B cell (primary cell): ENCODE results near the gene RFX2. TPM values are rescaled to one million over a fixed set of nuclear protein-coding genes. Genes with fewer than 3 reads are reported as not detected.

ENCODE experiments used
- ATAC-seq: fragments of 200-7000 bp; cut with Tn5 transposase; one replicate; pipeline ENCODE4 v1.10.0; 2021; ENCODE audit warnings: low read depth, mild to moderate bottlenecking, moderate number of reproducible peaks, moderate library complexity
- CTCF ChIA-PET: fragments of 350-600 bp; sonication (Branson Sonifier 250); formaldehyde crosslinking; loops from one replicate; lab custom pipeline; 2021; ENCODE audit warnings: antibody characterized with exemption, inconsistent platforms; lab: Charles Lee
- POLR2A ChIA-PET: fragments of 350-600 bp; sonication (Branson Sonifier 250); formaldehyde crosslinking; loops from one replicate; lab custom pipeline; 2021; ENCODE audit warnings: antibody characterized with exemption; lab: Charles Lee
- DNase-seq: peaks from one replicate; pipeline ENCODE4 v3.0.0; 2013
- H2AFZ ChIP-seq: 2 replicates; pipeline ENCODE4 v1.6.1; 2012; ENCODE audit warnings: mild to moderate bottlenecking, low read depth, low read length; ENCODE audit not compliant: insufficient read depth, poor library complexity, severe bottlenecking
- H3K27ac ChIP-seq, 2 donors: 1 replicate in 1 of 2; 2 replicates in 1 of 2; pipeline ENCODE4 v1.5.1; 2012 to 2013; ENCODE audit warnings: low read length in 2 of 2, mild to moderate bottlenecking in 2 of 2, moderate library complexity in 1 of 2
- H3K27me3 ChIP-seq, 4 experiments: fragments of 200-600 bp in 1 of 4; sonication (generic) in 1 of 4; replicated peaks in 1 of 4; 1 replicate in 2 of 4; 2 replicates in 2 of 4; pipeline versions ENCODE4 v1.6.1 to v1.7.0; 2013 to 2016; ENCODE audit warnings: low read length in 3 of 4, mild to moderate bottlenecking in 2 of 4, mixed read lengths in 1 of 4, moderate library complexity in 1 of 4; ENCODE audit not compliant: insufficient read depth in 4 of 4, control insufficient read depth in 3 of 4; ENCODE audit errors: control extremely low read depth in 1 of 4
- H3K36me3 ChIP-seq, 2 experiments: replicated peaks in 1 of 2; 1 replicate in 1 of 2; 2 replicates in 1 of 2; pipeline versions ENCODE4 v1.6.1 to v1.7.1; 2013; ENCODE audit warnings: low read length in 1 of 2; ENCODE audit not compliant: insufficient read depth in 2 of 2, control insufficient read depth in 1 of 2; ENCODE audit errors: control extremely low read depth in 1 of 2, extremely low read depth in 1 of 2
- H3K4me1 ChIP-seq, 2 donors: fragments of 200-600 bp in 1 of 2; sonication (generic) in 1 of 2; 1 replicate in 1 of 2; 2 replicates in 1 of 2; pipeline versions ENCODE4 v1.5.1 to v1.6.1; 2013 to 2017; ENCODE audit warnings: low read length in 2 of 2; ENCODE audit not compliant: control insufficient read depth in 2 of 2, insufficient read depth in 2 of 2
- H3K4me2 ChIP-seq: replicated peaks from 2 replicates; pipeline ENCODE3; 2012; ENCODE audit warnings: mild to moderate bottlenecking, low read depth, low read length; ENCODE audit not compliant: poor library complexity, severe bottlenecking
- H3K4me3 ChIP-seq, 5 experiments: fragments of 200-600 bp in 1 of 5; sonication (generic) in 1 of 5; 1 replicate in 3 of 5; 2 replicates in 2 of 5; pipeline versions ENCODE4 v1.5.1 to v1.7.0; 2011 to 2016; ENCODE audit warnings: low read length in 4 of 5, mild to moderate bottlenecking in 4 of 5, low read depth in 2 of 5, control low read depth in 1 of 5, moderate library complexity in 1 of 5; ENCODE audit not compliant: insufficient read depth in 1 of 5; ENCODE audit errors: control extremely low read depth in 1 of 5, extremely low read depth in 1 of 5
- H3K79me2 ChIP-seq: fragments of 200-600 bp; sonication (generic); one replicate; pipeline ENCODE4 v1.6.0; 2016; ENCODE audit warnings: low read length; ENCODE audit not compliant: control insufficient read depth, insufficient read depth
- H3K9ac ChIP-seq: fragments of 200-600 bp; sonication (generic); 2 replicates; pipeline ENCODE4 v1.6.1; 2017; ENCODE audit warnings: mild to moderate bottlenecking, low read length, moderate library complexity
- H3K9me3 ChIP-seq, 3 donors: one replicate each; pipeline versions ENCODE4 v1.6.1 to v1.7.1; 2013; ENCODE audit warnings: low read length in 2 of 3; ENCODE audit not compliant: control insufficient read depth in 2 of 3, insufficient read depth in 1 of 3; ENCODE audit errors: control extremely low read depth in 1 of 3
- H4K20me1 ChIP-seq: 2 replicates; pipeline ENCODE4 v1.6.0; 2012; ENCODE audit warnings: mild to moderate bottlenecking, low read length; ENCODE audit not compliant: insufficient read depth, control insufficient read depth, poor library complexity, severe bottlenecking
- H3K27ac Mint-ChIP-seq: one replicate; pipeline ENCODE4 v1.8.0; 2021; ENCODE audit warnings: mixed read lengths
- H3K27me3 Mint-ChIP-seq: one replicate; pipeline ENCODE4 v1.8.0; 2021; ENCODE audit warnings: mixed read lengths
- H3K4me1 Mint-ChIP-seq: one replicate; pipeline ENCODE4 v1.8.0; 2021; ENCODE audit warnings: mixed read lengths
- H3K4me3 Mint-ChIP-seq: one replicate; pipeline ENCODE4 v1.8.0; 2021; ENCODE audit warnings: mixed read lengths
- H3K9me3 Mint-ChIP-seq: one replicate; pipeline ENCODE4 v1.8.0; 2022; ENCODE audit warnings: mixed read lengths; ENCODE audit not compliant: insufficient read depth
- EZH2 ChIP-seq: IDR thresholded peaks from 2 replicates; pipeline ENCODE4 v1.6.1; 2012; ENCODE audit warnings: borderline replicate concordance, low read depth, mild to moderate bottlenecking, moderate library complexity, low read length; ENCODE audit not compliant: insufficient read depth, poor library complexity, severe bottlenecking
- whole genome bisulfite sequencing: methylation state at CpG from one replicate; pipeline ENCODE4 v1.1.5; 2013; ENCODE audit warnings: missing lambda C conversion rate; ENCODE audit not compliant: insufficient coverage; 5-methylcytosine and 5-hydroxymethylcytosine counted together
- intact Hi-C: fragments of 100-400 bp; cut with micrococcal nuclease; formaldehyde crosslinking; loops from one replicate; pipeline ENCODE4 v1.10.0; 2022
- polyA plus RNA-seq: library from polyadenylated mRNA; depleted of rRNA; stranded (reverse); fragments of >200 nt; gene quantifications from 2 replicates; pipeline ENCODE4 v1.2.3, GENCODE V29; 2012
- total RNA-seq, 2 donors: library from RNA; stranded (reverse); fragments of 120-200 nt in 1 of 2; gene quantifications; 1 replicate in 1 of 2; 2 replicates in 1 of 2; pipeline versions ENCODE4 v1.2.3 to v1.2.4, GENCODE V29; 2013 to 2022
- TF ChIP-seq, protein P1 (sequence below): fragments of 200-600 bp; IDR thresholded peaks from one replicate; pipeline ENCODE4 v1.8.0; 2022; ENCODE audit warnings: antibody characterized with exemption, mild to moderate bottlenecking

RFX2 gene
- total and polyA plus RNA-seq, 2 donors (not counting 1 experiment from before 2014, with no cell fraction given): 7.1 to 8.6 TPM

GRCh38 chr19:6097911-6098310, 12.4 kb downstream of the RFX2 start:
- Histone ChIP-seq H3K79me2 (no peaks in the 10 kb centered on the region), H3K4me2 (no peak overlapping the region), H4K20me1 (no peaks in the 10 kb centered on the region), H3K27ac (no peak overlapping the region), H2AFZ (no peak overlapping the region), H3K27me3 (no peaks in the 10 kb centered on the region), H3K36me3 (no peaks in the 10 kb centered on the region), H3K4me3 (no peak overlapping the region), H3K9me3 (peaks cover 0 to 8% (median 0%) of the 10 kb centered on the region in 3 donors), H3K9ac (no peak overlapping the region), H3K4me1 (peaks cover 11 to 12% of the 10 kb centered on the region in 2 donors)
- CTCF ChIA-PET: no interaction called here
- H3K4me1 Mint-ChIP-seq: peaks cover 14% of the 10 kb centered on the region
- DNase-seq (no peak), ATAC-seq (no peak)
- WGBS: 100% methylated on average over 1 of the region's 4 CpGs
- POLR2A ChIA-PET: no interaction called here
- intact Hi-C loops: no loop called here
- no peak overlapping the region for H3K4me3 Mint-ChIP-seq
- no peak overlapping the region for H3K27ac Mint-ChIP-seq
- no peak for TF ChIP-seq EZH2
- TF ChIP-seq, protein P1, sequence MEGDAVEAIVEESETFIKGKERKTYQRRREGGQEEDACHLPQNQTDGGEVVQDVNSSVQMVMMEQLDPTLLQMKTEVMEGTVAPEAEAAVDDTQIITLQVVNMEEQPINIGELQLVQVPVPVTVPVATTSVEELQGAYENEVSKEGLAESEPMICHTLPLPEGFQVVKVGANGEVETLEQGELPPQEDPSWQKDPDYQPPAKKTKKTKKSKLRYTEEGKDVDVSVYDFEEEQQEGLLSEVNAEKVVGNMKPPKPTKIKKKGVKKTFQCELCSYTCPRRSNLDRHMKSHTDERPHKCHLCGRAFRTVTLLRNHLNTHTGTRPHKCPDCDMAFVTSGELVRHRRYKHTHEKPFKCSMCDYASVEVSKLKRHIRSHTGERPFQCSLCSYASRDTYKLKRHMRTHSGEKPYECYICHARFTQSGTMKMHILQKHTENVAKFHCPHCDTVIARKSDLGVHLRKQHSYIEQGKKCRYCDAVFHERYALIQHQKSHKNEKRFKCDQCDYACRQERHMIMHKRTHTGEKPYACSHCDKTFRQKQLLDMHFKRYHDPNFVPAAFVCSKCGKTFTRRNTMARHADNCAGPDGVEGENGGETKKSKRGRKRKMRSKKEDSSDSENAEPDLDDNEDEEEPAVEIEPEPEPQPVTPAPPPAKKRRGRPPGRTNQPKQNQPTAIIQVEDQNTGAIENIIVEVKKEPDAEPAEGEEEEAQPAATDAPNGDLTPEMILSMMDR: no peak
- H3K27me3 Mint-ChIP-seq: no peaks in the 10 kb centered on the region
- H3K9me3 Mint-ChIP-seq: peaks cover 4% of the 10 kb centered on the region

DNA sequence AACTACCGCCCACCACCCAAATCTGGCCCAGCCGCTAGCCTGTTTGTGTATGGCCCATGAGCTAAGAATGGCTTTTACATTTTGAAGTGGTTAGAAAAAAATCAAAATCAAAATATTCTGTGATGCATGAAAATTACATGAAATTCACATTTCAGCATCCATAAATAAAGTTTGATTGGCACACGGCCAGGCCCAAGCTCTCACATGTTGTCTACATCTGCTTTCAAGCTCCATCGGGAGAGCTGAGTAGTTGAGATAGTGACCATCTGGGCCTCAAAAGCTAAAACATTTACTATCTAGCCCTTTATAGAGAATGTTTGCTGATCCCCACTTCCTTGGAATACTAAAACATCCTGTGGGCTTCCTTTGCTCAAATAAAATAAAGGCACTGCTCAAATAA, 14.5 kb downstream of the RFX2 start:
- no peak overlapping the region for H3K4me2 ChIP-seq
- ATAC-seq: no peak
- H3K4me3 ChIP-seq: no peak overlapping the region
- no peaks in the 10 kb centered on the region for H3K36me3 ChIP-seq
- no peaks in the 10 kb centered on the region for H3K79me2 ChIP-seq
- peaks cover 0 to 8% (median 0%) of the 10 kb centered on the region in 3 donors for H3K9me3 ChIP-seq
- H3K27ac ChIP-seq: no peak overlapping the region
- peaks cover 8% of the 10 kb centered on the region for H3K4me1 Mint-ChIP-seq
- H3K27ac Mint-ChIP-seq: no peak overlapping the region
- CTCF ChIA-PET: interaction anchor here (1.4 kb wide), 1 partner anchor 15 kb away, joined by 4 read pairs; no protein-coding TSS in a partner anchor
- 80% methylated on average over 1 of the region's 4 CpGs for WGBS
- H3K27me3 Mint-ChIP-seq: no peaks in the 10 kb centered on the region
- H3K4me3 Mint-ChIP-seq: no peak overlapping the region
- peaks cover 4% of the 10 kb centered on the region for H3K9me3 Mint-ChIP-seq
- no peak overlapping the region for H2AFZ ChIP-seq
- no peaks in the 10 kb centered on the region for H3K27me3 ChIP-seq
- TF ChIP-seq, protein P1: no peak
- TF ChIP-seq EZH2: no peak
- DNase-seq: no peak
- intact Hi-C loops: no loop called here
- H4K20me1 ChIP-seq: no peaks in the 10 kb centered on the region
- POLR2A ChIA-PET: no interaction called here
- peaks cover 6 to 9% of the 10 kb centered on the region in 2 donors for H3K4me1 ChIP-seq
- no peak overlapping the region for H3K9ac ChIP-seq
